ENCODE data around the gene HAGHL. TPM values are rescaled to one million over a fixed set of nuclear protein-coding genes. Genes with fewer than 3 reads are reported as not detected.

Gene HAGHL
- total RNA-seq: 7.5 TPM
- polyA plus RNA-seq (ENCODE audit: insufficient read depth, low read depth, low replicate concordance): 18.0 TPM
- long read RNA-seq, donor 1: 0 reads
- long read RNA-seq, donor 2, partial matches to known transcripts: 0 of 4 reads
- long read RNA-seq, donor 2, other reads (novel, unspliced or antisense): 0 of 4 reads
- long read RNA-seq, donor 3: 0 reads
- long read RNA-seq, donor 4, partial matches to known transcripts: 0 of 1 reads
- long read RNA-seq, donor 4, other reads (novel, unspliced or antisense): 0 of 1 reads
- long read RNA-seq, donor 5: 0 reads
- long read RNA-seq, donor 6, partial matches to known transcripts: 0 of 1 reads
- long read RNA-seq, donor 6, other reads (novel, unspliced or antisense): 0 of 1 reads
- long read RNA-seq, donor 7, partial matches to known transcripts: 2 of 11 reads
- long read RNA-seq, donor 7, other reads (novel, unspliced or antisense): 9 of 11 reads
- long read RNA-seq, donor 8, partial matches to known transcripts: 5 of 6 reads
- long read RNA-seq, donor 8, other reads (novel, unspliced or antisense): 0 of 6 reads
- long read RNA-seq, donor 9: 0 reads
- long read RNA-seq, donor 10: 0 reads

- intact Hi-C loops (cut with DNase I): no loop called here
- Histone ChIP-seq H3K9me3 (ENCODE audit: control insufficient read depth in 2 of 3, insufficient read depth in 1 of 3, low read length in 3 of 3) (no peaks in the 10 kb centered on the region), H3K36me3 (ENCODE audit: control insufficient read depth in 2 of 3, insufficient read depth in 3 of 3, low read length in 3 of 3) (no peaks in the 10 kb centered on the region), H3K4me1 (ENCODE audit: control insufficient read depth in 2 of 3, insufficient read depth in 2 of 3, low read depth in 1 of 3, low read length in 3 of 3) (peaks cover 0 to 13% (median 0%) of the 10 kb centered on the region in 3 donors), H3K27ac (ENCODE audit: low read depth in 2 of 2, low read length in 2 of 2) (no peak within 1 kb of the TSS), H3K9ac (ENCODE audit: low read length in 3 of 3) (peak within 1 kb of the TSS in 1 of 3 donors; percentile 19), H3K27me3 (ENCODE audit: control insufficient read depth, insufficient read depth, low read length) (no peaks in the 10 kb centered on the region), H3K4me3 (ENCODE audit: low read length in 3 of 3) (peak within 1 kb of the TSS in 2 of 3 donors; percentile 29 to 43)
- DNase-seq: peak in 4 of 5 donors; percentile 62 to 91 (median 76)
- no peak for TF ChIP-seq CTCF (IDR thresholded peaks at IDR 0.05; ENCODE audit: borderline replicate concordance, extremely low read depth, insufficient read depth)
- no peak for FAIRE-seq
Observed at GRCh38 chr16:726438-727290, at the start of gene HAGHL, which contains the start of gene CCDC78. Gene HAGHL, plus strand, starts transcription at chr16:727106. Its CDS starts 404 bp downstream, at chr16:727510. Gene CCDC78, minus strand, starts transcription at chr16:726443. Its CDS starts 76 bp downstream, at chr16:726367.

GRCh38 chr16:677316-678190 lies 49.4 kb upstream of the HAGHL start:
- intact Hi-C loops (cut with DNase I): no loop called here
- Histone ChIP-seq H3K36me3 (ENCODE audit: control insufficient read depth in 2 of 3, insufficient read depth in 3 of 3, low read length in 3 of 3) (peaks cover 5 to 13% (median 11%) of the 10 kb centered on the region in 3 donors), H3K4me1 (ENCODE audit: control insufficient read depth in 2 of 3, insufficient read depth in 2 of 3, low read depth in 1 of 3, low read length in 3 of 3) (peaks cover 0 to 29% (median 7%) of the 10 kb centered on the region in 3 donors), H3K27ac (ENCODE audit: low read depth in 2 of 2, low read length in 2 of 2) (no peak overlapping the region), H3K9ac (ENCODE audit: low read length in 3 of 3) (no peak overlapping the region), H3K9me3 (ENCODE audit: control insufficient read depth in 2 of 3, insufficient read depth in 1 of 3, low read length in 3 of 3) (no peaks in the 10 kb centered on the region), H3K4me3 (ENCODE audit: low read length in 3 of 3) (no peak overlapping the region), H3K27me3 (ENCODE audit: control insufficient read depth, insufficient read depth, low read length) (no peaks in the 10 kb centered on the region)
- TF ChIP-seq CTCF (IDR thresholded peaks at IDR 0.05; ENCODE audit: borderline replicate concordance, extremely low read depth, insufficient read depth): no peak
- DNase-seq (peak in 1 of 5 donors; percentile 84), FAIRE-seq (no peak)

- no peak for FAIRE-seq
- Histone ChIP-seq H3K4me3 (ENCODE audit: low read length in 3 of 3) (no peak overlapping the region), H3K4me1 (ENCODE audit: control insufficient read depth in 2 of 3, insufficient read depth in 2 of 3, low read depth in 1 of 3, low read length in 3 of 3) (peaks cover 0 to 35% (median 11%) of the 10 kb centered on the region in 3 donors), H3K9ac (ENCODE audit: low read length in 3 of 3) (no peak overlapping the region), H3K9me3 (ENCODE audit: control insufficient read depth in 2 of 3, insufficient read depth in 1 of 3, low read length in 3 of 3) (no peaks in the 10 kb centered on the region), H3K27me3 (ENCODE audit: control insufficient read depth, insufficient read depth, low read length) (no peaks in the 10 kb centered on the region), H3K36me3 (ENCODE audit: control insufficient read depth in 2 of 3, insufficient read depth in 3 of 3, low read length in 3 of 3) (peaks cover 5 to 19% (median 8%) of the 10 kb centered on the region in 3 donors), H3K27ac (ENCODE audit: low read depth in 2 of 2, low read length in 2 of 2) (no peak overlapping the region)
- DNase-seq: peak in 1 of 5 donors; percentile 79
- TF ChIP-seq CTCF (IDR thresholded peaks at IDR 0.05; ENCODE audit: borderline replicate concordance, extremely low read depth, insufficient read depth): no peak
- intact Hi-C loops (cut with DNase I): no loop called here
Observed at GRCh38 chr16:678209-678857, 48.6 kb upstream of the HAGHL start.
